PFSK-1 (cell line): Measurements from ENCODE around the gene MYH14.

Source experiments
- FOXP2 ChIP-seq: optimal IDR thresholded peaks from 2 replicates; pipeline ENCODE3; 2011; ENCODE audit warnings: borderline replicate concordance, control low read depth, inconsistent platforms; ENCODE audit not compliant: insufficient read depth; ENCODE audit errors: extremely low read length, extremely low read depth
- POLR2AphosphoS5 ChIP-seq: IDR thresholded peaks from 2 replicates; pipeline ENCODE4 v1.6.1; 2012; ENCODE audit warnings: low read depth, mild to moderate bottlenecking, control low read depth, low read length, moderate library complexity
- REST ChIP-seq, 2 experiments: IDR thresholded peaks; 2 replicates each; pipeline versions ENCODE4 v1.6.1 to v1.8.0; 2011 to 2012; ENCODE audit warnings: low read depth in 2 of 2, low read length in 2 of 2, control low read depth in 1 of 2, inconsistent platforms in 1 of 2, mild to moderate bottlenecking in 1 of 2, moderate library complexity in 1 of 2; ENCODE audit not compliant: insufficient read depth in 1 of 2
- SIN3A ChIP-seq: IDR thresholded peaks from 2 replicates; pipeline ENCODE4 v1.6.1; 2012; ENCODE audit warnings: mild to moderate bottlenecking, low read length, moderate library complexity, borderline replicate concordance; ENCODE audit not compliant: insufficient read depth
- TAF1 ChIP-seq: IDR thresholded peaks from 2 replicates; pipeline ENCODE4 v1.6.1; 2012; ENCODE audit warnings: low read length, control low read depth, borderline replicate concordance; ENCODE audit not compliant: insufficient read depth

MYH14 gene

DNA sequence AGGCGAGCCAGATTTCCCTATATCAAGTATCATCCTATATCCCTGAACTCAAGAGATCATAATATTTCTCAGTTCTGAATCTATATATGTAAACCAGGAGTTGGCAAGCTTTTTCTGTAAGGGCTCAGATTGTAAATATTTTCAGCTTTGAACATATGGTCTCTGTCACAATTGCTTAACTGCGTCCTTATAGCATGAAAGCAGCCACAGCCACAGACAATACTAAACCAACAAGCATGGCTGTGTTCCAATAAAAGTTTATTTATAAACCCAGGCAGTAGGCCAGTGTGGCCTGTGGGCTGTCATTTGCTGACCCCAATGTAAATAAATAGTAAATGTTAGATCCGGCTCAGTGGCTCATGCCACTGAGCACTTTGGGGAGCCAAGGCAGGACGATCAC, 12.2 kb upstream of the MYH14 start:
- TF ChIP-seq FOXP2 (no peak), POLR2AphosphoS5 (no peak)

DNA sequence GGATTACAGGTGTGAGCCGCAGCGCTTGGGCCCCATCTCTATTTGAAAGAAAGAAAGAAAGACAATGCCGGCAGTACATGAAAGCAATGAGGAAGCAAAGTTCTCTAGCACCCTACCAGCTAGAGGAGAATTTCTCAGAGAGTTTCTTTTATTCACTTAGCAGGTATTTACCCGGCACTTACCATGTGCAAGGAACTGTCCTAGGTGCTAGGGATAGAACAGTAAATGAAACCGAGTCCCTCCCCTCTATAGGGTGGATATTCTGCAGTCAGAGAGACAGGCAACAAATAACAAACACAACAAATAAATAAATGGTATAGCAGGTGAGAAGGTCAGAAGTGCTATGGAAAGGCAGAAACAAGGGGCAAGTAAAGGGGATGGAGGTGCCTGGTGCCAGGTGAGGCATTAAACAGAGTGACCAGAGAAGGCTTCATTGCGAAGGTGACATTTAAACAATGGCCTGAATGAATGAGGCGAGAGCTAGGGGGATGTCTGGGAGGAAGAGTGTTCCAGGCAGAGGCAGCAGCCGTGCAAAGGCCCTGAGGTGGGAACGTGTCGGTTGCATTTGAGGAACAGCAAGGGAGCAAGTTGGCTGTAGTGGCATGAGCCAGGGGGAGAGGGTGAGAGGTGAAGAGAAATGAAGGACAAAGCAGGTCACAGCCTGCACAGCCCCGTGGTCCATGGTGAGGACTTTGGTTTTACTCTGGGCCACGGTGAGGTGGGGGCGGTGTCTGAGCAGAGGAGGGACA, 10.8 kb upstream of the MYH14 start:
- TF ChIP-seq REST (IDR thresholded peaks at IDR 0.05; ENCODE audit: insufficient read depth in 1 of 2, low read depth in 2 of 2, low read length in 2 of 2) (peak in 1 of 2 experiments; percentile 85; a peak in 2 of 4 replicates), FOXP2 (no peak)

GRCh38 chr19:50195224-50195623, 8.2 kb upstream of the MYH14 start:
- TF ChIP-seq TAF1 (no peak), FOXP2 (no peak), SIN3A (no peak), POLR2AphosphoS5 (no peak), REST (IDR thresholded peaks at IDR 0.05; ENCODE audit: insufficient read depth in 1 of 2, low read depth in 2 of 2, low read length in 2 of 2) (no peak)

GRCh38 chr19:50196322-50196932, 7.0 kb upstream of the MYH14 start:
- no peak for TF ChIP-seq REST (IDR thresholded peaks at IDR 0.05; ENCODE audit: insufficient read depth in 1 of 2, low read depth in 2 of 2, low read length in 2 of 2)
- no peak for TF ChIP-seq SIN3A
- TF ChIP-seq POLR2AphosphoS5, result no peak

GRCh38 chr19:50197348-50197747, 6.1 kb upstream of the MYH14 start:
- no peak for TF ChIP-seq SIN3A
- TF ChIP-seq REST (IDR thresholded peaks at IDR 0.05; ENCODE audit: insufficient read depth in 1 of 2, low read depth in 2 of 2, low read length in 2 of 2), result no peak
- no peak for TF ChIP-seq TAF1
- no peak for TF ChIP-seq FOXP2
- no peak for TF ChIP-seq POLR2AphosphoS5
